ENCODE results near the gene USP16.

- TF ChIP-seq POLR2A (IDR thresholded peaks at IDR 0.05) (no peak), CTCF (IDR thresholded peaks at IDR 0.05) (no peak)
These were observed 30.6 kb downstream of the USP16 start for GRCh38 chr21:29055080-29055479.

Data from adrenal gland (tissue), 5 donors.